ENCODE results near the gene PRKCZ. TPM values are rescaled to one million over a fixed set of nuclear protein-coding genes. Genes with fewer than 3 reads are reported as not detected.

The PRKCZ gene
- total and polyA plus RNA-seq, 2 experiments from 2014 or later: 26.2 to 36.9 TPM

- Histone ChIP-seq H3K27ac (ENCODE audit: low read depth) (no peak overlapping the region), H3K36me3 (ENCODE audit: insufficient read depth) (no peaks in the 10 kb centered on the region), H3K4me1 (ENCODE audit: insufficient read depth) (no peaks in the 10 kb centered on the region; the same call in 1 of the 2 replicates), H3K79me2 (replicated peaks; ENCODE audit: insufficient read depth) (no peaks in the 10 kb centered on the region), H3K27me3 (ENCODE audit: insufficient read depth) (no peaks in the 10 kb centered on the region), H2AFZ (no peak overlapping the region), H3K4me2 (no peak overlapping the region), H3K9me2 (ENCODE audit: insufficient read depth) (no peaks in the 10 kb centered on the region), H3F3A (replicated peaks; ENCODE audit: low read depth) (0 out of 2 replicates have a peak, but pooled peaks cover 5% of the 10 kb centered on the region), H4K20me1 (replicated peaks; ENCODE audit: insufficient read depth) (no peaks in the 10 kb centered on the region), H3K4me3 (no peak overlapping the region)
- no peaks in the 10 kb centered on the region; the same call in 2 of the 3 replicates for H3K36me3 Mint-ChIP-seq (ENCODE audit: low read depth)
- DNase-seq (ENCODE audit: low spot score) (no peak), ATAC-seq (no peak)
- TF ChIP-seq STAT1 (IDR thresholded peaks at IDR 0.05; ENCODE audit: unreplicated experiment) (no peak), NANOG (IDR thresholded peaks at IDR 0.05; ENCODE audit: borderline replicate concordance) (no peak), REST (IDR thresholded peaks at IDR 0.05; ENCODE audit: unreplicated experiment) (no peak), POLR2AphosphoS5 (IDR thresholded peaks at IDR 0.05; ENCODE audit: low read depth) (no peak), EZH2 (IDR thresholded peaks at IDR 0.05; ENCODE audit: low read depth, unreplicated experiment) (no peak), EZH2phosphoT487 (IDR thresholded peaks at IDR 0.05; ENCODE audit: unreplicated experiment) (no peak), CREB1 (CRISPR knock-in tag; IDR thresholded peaks at IDR 0.05; ENCODE audit: low read depth) (no peak), ZNF114 (CRISPR knock-in tag; IDR thresholded peaks at IDR 0.05) (no peak), ZNF331 (CRISPR knock-in tag; IDR thresholded peaks at IDR 0.05; ENCODE audit: low read depth) (no peak), CTCF (conservative IDR thresholded peaks at IDR 0.05; ENCODE audit: low read depth in 2 of 2) (no peak), JUNB (IDR thresholded peaks at IDR 0.05; ENCODE audit: unreplicated experiment) (no peak), ETS1 (IDR thresholded peaks at IDR 0.05) (no peak)
- TF ChIP-seq, protein P1, sequence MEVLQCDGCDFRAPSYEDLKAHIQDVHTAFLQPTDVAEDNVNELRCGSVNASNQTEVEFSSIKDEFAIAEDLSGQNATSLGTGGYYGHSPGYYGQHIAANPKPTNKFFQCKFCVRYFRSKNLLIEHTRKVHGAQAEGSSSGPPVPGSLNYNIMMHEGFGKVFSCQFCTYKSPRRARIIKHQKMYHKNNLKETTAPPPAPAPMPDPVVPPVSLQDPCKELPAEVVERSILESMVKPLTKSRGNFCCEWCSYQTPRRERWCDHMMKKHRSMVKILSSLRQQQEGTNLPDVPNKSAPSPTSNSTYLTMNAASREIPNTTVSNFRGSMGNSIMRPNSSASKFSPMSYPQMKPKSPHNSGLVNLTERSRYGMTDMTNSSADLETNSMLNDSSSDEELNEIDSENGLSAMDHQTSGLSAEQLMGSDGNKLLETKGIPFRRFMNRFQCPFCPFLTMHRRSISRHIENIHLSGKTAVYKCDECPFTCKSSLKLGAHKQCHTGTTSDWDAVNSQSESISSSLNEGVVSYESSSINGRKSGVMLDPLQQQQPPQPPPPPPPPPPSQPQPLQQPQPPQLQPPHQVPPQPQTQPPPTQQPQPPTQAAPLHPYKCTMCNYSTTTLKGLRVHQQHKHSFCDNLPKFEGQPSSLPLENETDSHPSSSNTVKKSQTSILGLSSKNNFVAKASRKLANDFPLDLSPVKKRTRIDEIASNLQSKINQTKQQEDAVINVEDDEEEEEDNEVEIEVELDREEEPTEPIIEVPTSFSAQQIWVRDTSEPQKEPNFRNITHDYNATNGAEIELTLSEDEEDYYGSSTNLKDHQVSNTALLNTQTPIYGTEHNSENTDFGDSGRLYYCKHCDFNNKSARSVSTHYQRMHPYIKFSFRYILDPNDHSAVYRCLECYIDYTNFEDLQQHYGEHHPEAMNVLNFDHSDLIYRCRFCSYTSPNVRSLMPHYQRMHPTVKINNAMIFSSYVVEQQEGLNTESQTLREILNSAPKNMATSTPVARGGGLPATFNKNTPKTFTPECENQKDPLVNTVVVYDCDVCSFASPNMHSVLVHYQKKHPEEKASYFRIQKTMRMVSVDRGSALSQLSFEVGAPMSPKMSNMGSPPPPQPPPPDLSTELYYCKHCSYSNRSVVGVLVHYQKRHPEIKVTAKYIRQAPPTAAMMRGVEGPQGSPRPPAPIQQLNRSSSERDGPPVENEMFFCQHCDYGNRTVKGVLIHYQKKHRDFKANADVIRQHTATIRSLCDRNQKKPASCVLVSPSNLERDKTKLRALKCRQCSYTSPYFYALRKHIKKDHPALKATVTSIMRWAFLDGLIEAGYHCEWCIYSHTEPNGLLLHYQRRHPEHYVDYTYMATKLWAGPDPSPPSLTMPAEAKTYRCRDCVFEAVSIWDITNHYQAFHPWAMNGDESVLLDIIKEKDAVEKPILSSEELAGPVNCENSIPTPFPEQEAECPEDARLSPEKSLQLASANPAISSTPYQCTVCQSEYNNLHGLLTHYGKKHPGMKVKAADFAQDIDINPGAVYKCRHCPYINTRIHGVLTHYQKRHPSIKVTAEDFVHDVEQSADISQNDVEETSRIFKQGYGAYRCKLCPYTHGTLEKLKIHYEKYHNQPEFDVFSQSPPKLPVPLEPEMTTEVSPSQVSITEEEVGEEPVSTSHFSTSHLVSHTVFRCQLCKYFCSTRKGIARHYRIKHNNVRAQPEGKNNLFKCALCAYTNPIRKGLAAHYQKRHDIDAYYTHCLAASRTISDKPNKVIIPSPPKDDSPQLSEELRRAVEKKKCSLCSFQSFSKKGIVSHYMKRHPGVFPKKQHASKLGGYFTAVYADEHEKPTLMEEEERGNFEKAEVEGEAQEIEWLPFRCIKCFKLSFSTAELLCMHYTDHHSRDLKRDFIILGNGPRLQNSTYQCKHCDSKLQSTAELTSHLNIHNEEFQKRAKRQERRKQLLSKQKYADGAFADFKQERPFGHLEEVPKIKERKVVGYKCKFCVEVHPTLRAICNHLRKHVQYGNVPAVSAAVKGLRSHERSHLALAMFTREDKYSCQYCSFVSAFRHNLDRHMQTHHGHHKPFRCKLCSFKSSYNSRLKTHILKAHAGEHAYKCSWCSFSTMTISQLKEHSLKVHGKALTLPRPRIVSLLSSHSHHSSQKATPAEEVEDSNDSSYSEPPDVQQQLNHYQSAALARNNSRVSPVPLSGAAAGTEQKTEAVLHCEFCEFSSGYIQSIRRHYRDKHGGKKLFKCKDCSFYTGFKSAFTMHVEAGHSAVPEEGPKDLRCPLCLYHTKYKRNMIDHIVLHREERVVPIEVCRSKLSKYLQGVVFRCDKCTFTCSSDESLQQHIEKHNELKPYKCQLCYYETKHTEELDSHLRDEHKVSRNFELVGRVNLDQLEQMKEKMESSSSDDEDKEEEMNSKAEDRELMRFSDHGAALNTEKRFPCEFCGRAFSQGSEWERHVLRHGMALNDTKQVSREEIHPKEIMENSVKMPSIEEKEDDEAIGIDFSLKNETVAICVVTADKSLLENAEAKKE (CRISPR knock-in tag; IDR thresholded peaks at IDR 0.05): no peak
- H3K27me3 Mint-ChIP-seq (ENCODE audit: insufficient read depth, low read depth, poor library complexity): peaks cover 18% of the 10 kb centered on the region
- H3K9me3 Mint-ChIP-seq: no peaks in the 10 kb centered on the region; the same call in 2 of the 3 replicates
- H3K4me1 Mint-ChIP-seq: no peaks in the 10 kb centered on the region; the same call in 2 of the 3 replicates
- H3K27ac Mint-ChIP-seq: no peak overlapping the region
- no peak overlapping the region for H3K4me3 Mint-ChIP-seq
Observed at GRCh38 chr1:2041305-2041704, 8.9 kb upstream of the PRKCZ start.
